H9 (cell line): ENCODE measurements around the gene IQCK. TPM values are rescaled to one million over a fixed set of nuclear protein-coding genes. Genes with fewer than 3 reads are reported as not detected.

ENCODE experiments used
- DNase-seq: peaks from one replicate; pipeline ENCODE4 v3.0.0-alpha.2; 2017
- H2AFZ ChIP-seq: one replicate; pipeline ENCODE4 v1.6.1; 2013; ENCODE audit warnings: mild to moderate bottlenecking, low read length, control low read depth, moderate library complexity
- H2AK5ac ChIP-seq: 2 replicates; pipeline ENCODE4 v1.6.1; 2013; ENCODE audit warnings: low read length, control low read depth, mixed read lengths; ENCODE audit not compliant: insufficient read length
- H2BK120ac ChIP-seq: one replicate; pipeline ENCODE4 v1.6.1; 2013; ENCODE audit warnings: low read depth, mild to moderate bottlenecking, low read length, control low read depth, inconsistent platforms; ENCODE audit not compliant: poor library complexity, severe bottlenecking
- H2BK12ac ChIP-seq: 2 replicates; pipeline ENCODE4 v1.6.1; 2013; ENCODE audit warnings: low read length, control low read depth, mixed read lengths, low read depth; ENCODE audit not compliant: insufficient read length
- H2BK15ac ChIP-seq: 2 replicates; pipeline ENCODE4 v1.6.1; 2013; ENCODE audit warnings: low read depth, low read length, control low read depth
- H2BK20ac ChIP-seq: one replicate; pipeline ENCODE4 v1.6.1; 2013; ENCODE audit warnings: low read depth, mild to moderate bottlenecking, low read length, control low read depth, inconsistent platforms; ENCODE audit not compliant: poor library complexity, severe bottlenecking
- H2BK5ac ChIP-seq: 2 replicates; pipeline ENCODE4 v1.6.1; 2013; ENCODE audit warnings: low read length, control low read depth, mixed read lengths; ENCODE audit not compliant: insufficient read length
- H3K14ac ChIP-seq: 2 replicates; pipeline ENCODE4 v1.6.1; 2013; ENCODE audit warnings: low read length, control low read depth; ENCODE audit not compliant: insufficient read depth
- H3K18ac ChIP-seq: 2 replicates; pipeline ENCODE4 v1.6.1; 2013; ENCODE audit warnings: low read depth, mild to moderate bottlenecking, mixed read lengths, low read length, control low read depth; ENCODE audit not compliant: insufficient read length
- H3K23ac ChIP-seq: 2 replicates; pipeline ENCODE4 v1.6.1; 2013; ENCODE audit warnings: low read length, control low read depth, mixed read lengths, low read depth; ENCODE audit not compliant: insufficient read length
- H3K23me2 ChIP-seq: 2 replicates; pipeline ENCODE4 v1.6.1; 2013; ENCODE audit warnings: low read depth, mild to moderate bottlenecking, mixed read lengths, low read length, control low read depth; ENCODE audit not compliant: insufficient read length, poor library complexity, severe bottlenecking
- H3K27ac ChIP-seq: 2 replicates; pipeline ENCODE4 v1.5.1; 2013; ENCODE audit warnings: low read length, control low read depth, mixed read lengths, low read depth; ENCODE audit not compliant: insufficient read length
- H3K27me3 ChIP-seq: 2 replicates; pipeline ENCODE4 v1.6.1; 2013; ENCODE audit warnings: low read length, control low read depth, inconsistent platforms; ENCODE audit not compliant: insufficient read depth
- H3K4ac ChIP-seq: 2 replicates; pipeline ENCODE4 v1.6.1; 2013; ENCODE audit warnings: low read depth, mild to moderate bottlenecking, control low read depth, inconsistent platforms, low read length, moderate library complexity
- H3K4me1 ChIP-seq: 2 replicates; pipeline ENCODE4 v1.6.1; 2013; ENCODE audit warnings: low read length, control low read depth, inconsistent platforms; ENCODE audit not compliant: insufficient read depth
- H3K4me2 ChIP-seq: 2 replicates; pipeline ENCODE4 v1.6.1; 2013; ENCODE audit warnings: low read length, control low read depth, mixed read lengths; ENCODE audit not compliant: insufficient read length, insufficient read depth
- H3K56ac ChIP-seq: 2 replicates; pipeline ENCODE4 v1.6.1; 2013; ENCODE audit warnings: low read depth, mild to moderate bottlenecking, mixed read lengths, low read length, control low read depth; ENCODE audit not compliant: insufficient read length
- H3K79me1 ChIP-seq: 2 replicates; pipeline ENCODE4 v1.6.1; 2013; ENCODE audit warnings: low read depth, mild to moderate bottlenecking, moderate library complexity, low read length, control low read depth, inconsistent platforms; ENCODE audit not compliant: insufficient read depth, poor library complexity, severe bottlenecking
- H3K79me2 ChIP-seq: 2 replicates; pipeline ENCODE4 v1.6.1; 2013; ENCODE audit warnings: low read length, control low read depth, inconsistent platforms; ENCODE audit not compliant: insufficient read depth
- H3K9ac ChIP-seq: 2 replicates; pipeline ENCODE4 v1.6.1; 2013; ENCODE audit warnings: low read length, control low read depth, mixed read lengths; ENCODE audit not compliant: insufficient read length; ENCODE audit errors: extremely low read depth
- H3K9me3 ChIP-seq: one replicate; pipeline ENCODE4 v1.6.1; 2013; ENCODE audit warnings: low read depth, low read length, inconsistent platforms; ENCODE audit not compliant: control insufficient read depth
- H3T11ph ChIP-seq: one replicate; pipeline ENCODE4 v1.6.1; 2013; ENCODE audit warnings: mild to moderate bottlenecking, low read length, control low read depth, inconsistent platforms
- H4K20me1 ChIP-seq: one replicate; pipeline ENCODE4 v1.6.1; 2013; ENCODE audit not compliant: control insufficient read depth, insufficient read length, insufficient read depth
- H4K5ac ChIP-seq: 2 replicates; pipeline ENCODE4 v1.6.1; 2013; ENCODE audit warnings: low read depth, mild to moderate bottlenecking, mixed read lengths, low read length, control low read depth; ENCODE audit not compliant: insufficient read length
- H4K8ac ChIP-seq: replicated peaks from 2 replicates; pipeline ENCODE4 v1.6.1; 2013; ENCODE audit warnings: low read length, control low read depth, mixed read lengths, low read depth; ENCODE audit not compliant: insufficient read length
- H4K91ac ChIP-seq: 2 replicates; pipeline ENCODE4 v1.6.1; 2013; ENCODE audit warnings: low read depth, mild to moderate bottlenecking, moderate library complexity, mixed read lengths, low read length, control low read depth; ENCODE audit not compliant: insufficient read length
- H3K27ac Mint-ChIP-seq, 3 experiments: 2 replicates in 2 of 3; 3 replicates in 1 of 3; pipeline ENCODE4 v1.8.0; 2020 to 2021; ENCODE audit warnings: mixed read lengths in 3 of 3, mild to moderate bottlenecking in 1 of 3, moderate library complexity in 1 of 3
- H3K27me3 Mint-ChIP-seq: 2 replicates; pipeline ENCODE4 v1.8.0; 2021; ENCODE audit warnings: low read depth, mild to moderate bottlenecking, moderate library complexity, mixed read lengths
- H3K36me3 Mint-ChIP-seq, 3 experiments: 2 replicates in 2 of 3; 3 replicates in 1 of 3; pipeline ENCODE4 v1.8.0; 2020 to 2021; ENCODE audit warnings: low read depth in 3 of 3, mixed read lengths in 3 of 3; ENCODE audit not compliant: insufficient read depth in 1 of 3
- H3K4me1 Mint-ChIP-seq, 2 experiments: 2 replicates each; pipeline ENCODE4 v1.8.0; 2020; ENCODE audit warnings: mixed read lengths in 2 of 2
- H3K4me3 Mint-ChIP-seq, 2 experiments: 2 replicates in 1 of 2; 3 replicates in 1 of 2; pipeline ENCODE4 v1.8.0; 2020 to 2021; ENCODE audit warnings: mild to moderate bottlenecking in 2 of 2, mixed read lengths in 2 of 2, moderate library complexity in 1 of 2
- H3K9me3 Mint-ChIP-seq, 2 experiments: 2 replicates in 1 of 2; 3 replicates in 1 of 2; pipeline ENCODE4 v1.8.0; 2020; ENCODE audit warnings: mild to moderate bottlenecking in 2 of 2, mixed read lengths in 2 of 2, moderate library complexity in 1 of 2
- WGBS: extraction: QIAGEN DNeasy Blood & Tissue Kit; methylation state at CpG from one replicate; pipeline ENCODE4 v1.1.7; 2013; ENCODE audit warnings: missing lambda C conversion rate, low lambda C conversion rate, mixed read lengths; ENCODE audit not compliant: insufficient read length; ENCODE audit errors: extremely low coverage; 5-methylcytosine and 5-hydroxymethylcytosine counted together
- total RNA-seq: library from RNA; stranded (reverse); gene quantifications from 2 replicates; pipeline ENCODE4 v1.2.1, GENCODE V29; 2021
- TF ChIP-seq, protein P1 (sequence below): fragments of 200-600 bp; sonication (generic); conservative IDR thresholded peaks from 3 replicates; pipeline ENCODE4 v1.8.0; 2021; ENCODE audit warnings: antibody characterized with exemption, mild to moderate bottlenecking

The IQCK gene
- total RNA-seq, 1 experiment from 2014 or later = 9.0 TPM

DNA sequence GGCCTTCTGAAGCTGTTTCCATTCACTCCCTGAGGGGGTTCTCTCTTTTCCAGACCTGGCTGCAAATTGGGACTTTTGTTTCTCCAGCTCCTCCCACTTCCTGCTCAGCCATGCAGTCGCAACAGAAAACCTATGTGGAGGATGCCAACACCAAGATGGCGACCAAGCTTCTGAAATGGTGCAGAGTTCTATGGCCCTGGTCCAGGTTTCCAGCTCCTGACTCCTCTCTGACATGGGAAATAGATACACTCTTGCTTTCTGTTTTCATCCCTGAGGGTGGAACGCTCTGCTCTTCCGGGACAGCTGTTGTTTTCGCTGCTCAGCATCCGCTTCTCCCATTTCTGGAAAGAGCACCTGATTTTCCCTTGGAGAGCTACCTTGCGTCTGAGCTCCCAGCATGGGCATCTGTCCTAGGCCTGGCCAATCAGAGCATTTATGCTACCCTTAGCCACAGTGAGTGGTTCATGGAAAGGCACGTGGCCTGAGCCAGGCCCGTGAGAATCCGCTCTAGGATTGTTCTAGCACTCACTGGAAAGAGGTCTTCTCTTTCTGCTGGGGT, 158.5 kb downstream of the IQCK start:
- Histone ChIP-seq H2BK5ac (no peak overlapping the region), H2BK12ac (no peak overlapping the region), H4K91ac (peak overlapping the region; percentile 12), H3T11ph (no peak overlapping the region), H2BK15ac (no peak overlapping the region), H3K23ac (no peak overlapping the region), H3K9me3 (no peaks in the 10 kb centered on the region), H3K56ac (no peak overlapping the region), H3K4ac (no peak overlapping the region), H3K18ac (no peak overlapping the region), H4K5ac (no peak overlapping the region), H2BK20ac (no peak overlapping the region), H3K79me1 (peaks cover 14% of the 10 kb centered on the region), H3K4me1 (peaks cover 8% of the 10 kb centered on the region), H2AFZ (no peak overlapping the region), H3K23me2 (no peaks in the 10 kb centered on the region), H3K14ac (no peak overlapping the region), H3K4me2 (no peak overlapping the region), H2AK5ac (no peak overlapping the region), H4K20me1 (no peaks in the 10 kb centered on the region), H3K79me2 (peaks cover 40% of the 10 kb centered on the region; the same call in 1 of the 2 replicates), H4K8ac (no peak overlapping the region), H3K27me3 (no peaks in the 10 kb centered on the region), H3K9ac (no peak overlapping the region), H3K27ac (no peak overlapping the region), H2BK120ac (no peak overlapping the region)
- Mint-ChIP-seq H3K27me3 (no peaks in the 10 kb centered on the region), H3K27ac (peak overlapping the region; percentile 37 to 93 (median 67); a peak in 5 of 7 replicates), H3K4me1 (peaks cover 52 to 65% of the 10 kb centered on the region in 2 experiments), H3K9me3 (peaks cover 0 to 3% of the 10 kb centered on the region in 2 experiments; a peak in 1 of 5 replicates), H3K4me3 (peak overlapping the region; percentile 15 to 61; a peak in 2 of 5 replicates), H3K36me3 (peaks cover 33 to 70% (median 60%) of the 10 kb centered on the region in 3 experiments)
- peak; percentile 52 for DNase-seq
- WGBS = no CpG with 5 or more reads among the region's 10 CpGs
- TF ChIP-seq, protein P1, sequence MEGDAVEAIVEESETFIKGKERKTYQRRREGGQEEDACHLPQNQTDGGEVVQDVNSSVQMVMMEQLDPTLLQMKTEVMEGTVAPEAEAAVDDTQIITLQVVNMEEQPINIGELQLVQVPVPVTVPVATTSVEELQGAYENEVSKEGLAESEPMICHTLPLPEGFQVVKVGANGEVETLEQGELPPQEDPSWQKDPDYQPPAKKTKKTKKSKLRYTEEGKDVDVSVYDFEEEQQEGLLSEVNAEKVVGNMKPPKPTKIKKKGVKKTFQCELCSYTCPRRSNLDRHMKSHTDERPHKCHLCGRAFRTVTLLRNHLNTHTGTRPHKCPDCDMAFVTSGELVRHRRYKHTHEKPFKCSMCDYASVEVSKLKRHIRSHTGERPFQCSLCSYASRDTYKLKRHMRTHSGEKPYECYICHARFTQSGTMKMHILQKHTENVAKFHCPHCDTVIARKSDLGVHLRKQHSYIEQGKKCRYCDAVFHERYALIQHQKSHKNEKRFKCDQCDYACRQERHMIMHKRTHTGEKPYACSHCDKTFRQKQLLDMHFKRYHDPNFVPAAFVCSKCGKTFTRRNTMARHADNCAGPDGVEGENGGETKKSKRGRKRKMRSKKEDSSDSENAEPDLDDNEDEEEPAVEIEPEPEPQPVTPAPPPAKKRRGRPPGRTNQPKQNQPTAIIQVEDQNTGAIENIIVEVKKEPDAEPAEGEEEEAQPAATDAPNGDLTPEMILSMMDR = no peak
